ENCODE data around the gene IQGAP1.
"Not testable (repeated sequence)": the region's sequence is repeated elsewhere in the genome, so short reads cannot be mapped to it uniquely, and the experiment has no call there.

IQGAP1 gene

DNA sequence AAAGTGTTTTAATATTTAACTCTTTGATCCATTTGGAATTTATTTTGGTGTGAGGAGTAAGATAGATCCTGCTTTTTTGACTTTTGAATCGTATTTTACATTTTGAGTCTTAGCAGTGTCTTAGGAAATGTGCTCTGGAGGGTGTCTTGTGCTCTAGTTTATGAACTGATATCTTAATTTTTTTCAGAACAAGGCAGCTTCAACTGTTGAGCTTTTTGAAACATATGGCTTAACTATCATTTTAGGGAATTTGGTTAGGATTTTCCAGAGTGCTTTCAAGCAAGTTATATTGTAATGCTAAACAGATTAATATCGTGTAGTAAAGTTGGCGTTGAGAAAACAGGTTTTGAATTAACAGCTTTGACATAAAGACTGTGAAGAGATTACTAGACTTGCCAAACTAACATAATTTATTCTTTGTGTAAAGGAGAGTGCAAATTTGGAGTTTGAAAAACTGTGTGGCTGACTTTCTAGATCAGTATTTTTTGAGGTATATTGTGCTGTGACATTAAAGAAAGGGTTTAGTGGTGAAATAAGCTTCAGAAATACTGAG is 17.1 kb downstream of the IQGAP1 start:
- TF ChIP-seq, protein P1, sequence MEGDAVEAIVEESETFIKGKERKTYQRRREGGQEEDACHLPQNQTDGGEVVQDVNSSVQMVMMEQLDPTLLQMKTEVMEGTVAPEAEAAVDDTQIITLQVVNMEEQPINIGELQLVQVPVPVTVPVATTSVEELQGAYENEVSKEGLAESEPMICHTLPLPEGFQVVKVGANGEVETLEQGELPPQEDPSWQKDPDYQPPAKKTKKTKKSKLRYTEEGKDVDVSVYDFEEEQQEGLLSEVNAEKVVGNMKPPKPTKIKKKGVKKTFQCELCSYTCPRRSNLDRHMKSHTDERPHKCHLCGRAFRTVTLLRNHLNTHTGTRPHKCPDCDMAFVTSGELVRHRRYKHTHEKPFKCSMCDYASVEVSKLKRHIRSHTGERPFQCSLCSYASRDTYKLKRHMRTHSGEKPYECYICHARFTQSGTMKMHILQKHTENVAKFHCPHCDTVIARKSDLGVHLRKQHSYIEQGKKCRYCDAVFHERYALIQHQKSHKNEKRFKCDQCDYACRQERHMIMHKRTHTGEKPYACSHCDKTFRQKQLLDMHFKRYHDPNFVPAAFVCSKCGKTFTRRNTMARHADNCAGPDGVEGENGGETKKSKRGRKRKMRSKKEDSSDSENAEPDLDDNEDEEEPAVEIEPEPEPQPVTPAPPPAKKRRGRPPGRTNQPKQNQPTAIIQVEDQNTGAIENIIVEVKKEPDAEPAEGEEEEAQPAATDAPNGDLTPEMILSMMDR (IDR thresholded peaks at IDR 0.05): no peak
- peak overlapping the region; percentile 11 for H3K27ac ChIP-seq
- no peaks in the 10 kb centered on the region for H3K9me3 ChIP-seq
- no peaks in the 10 kb centered on the region for H3K27me3 ChIP-seq
- peaks cover 4% of the 10 kb centered on the region for H3K36me3 ChIP-seq
- H3K4me1 ChIP-seq (ENCODE audit: control insufficient read depth in 1 of 2, insufficient read depth in 1 of 2, low read depth in 1 of 2, low read length in 1 of 2): peaks cover 65 to 66% of the 10 kb centered on the region in 2 experiments
- H3K4me3 ChIP-seq (ENCODE audit: low read depth in 1 of 2, low read length in 1 of 2): no peak overlapping the region

DNA sequence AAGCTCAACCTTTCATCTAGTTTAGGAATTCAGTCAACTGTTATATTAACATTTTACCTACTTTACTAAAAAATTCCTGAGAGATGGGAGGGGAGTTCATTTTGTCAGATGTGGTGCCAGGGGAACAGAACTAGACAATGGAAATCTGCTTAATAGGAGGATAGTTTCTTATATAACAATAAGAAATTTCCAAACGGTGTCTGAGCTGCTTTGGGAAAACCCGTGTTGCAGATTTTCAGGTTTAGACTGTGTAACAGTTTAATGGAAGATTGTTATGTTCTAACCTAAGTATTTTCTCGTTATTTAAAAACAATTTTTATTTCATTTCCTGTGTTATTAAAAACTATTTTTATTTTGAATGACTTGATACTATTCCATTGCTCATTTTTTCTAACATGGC is 19.3 kb downstream of the IQGAP1 start:
- H3K4me1 ChIP-seq (ENCODE audit: control insufficient read depth in 1 of 2, insufficient read depth in 1 of 2, low read depth in 1 of 2, low read length in 1 of 2): peaks cover 58 to 59% of the 10 kb centered on the region in 2 experiments

DNA sequence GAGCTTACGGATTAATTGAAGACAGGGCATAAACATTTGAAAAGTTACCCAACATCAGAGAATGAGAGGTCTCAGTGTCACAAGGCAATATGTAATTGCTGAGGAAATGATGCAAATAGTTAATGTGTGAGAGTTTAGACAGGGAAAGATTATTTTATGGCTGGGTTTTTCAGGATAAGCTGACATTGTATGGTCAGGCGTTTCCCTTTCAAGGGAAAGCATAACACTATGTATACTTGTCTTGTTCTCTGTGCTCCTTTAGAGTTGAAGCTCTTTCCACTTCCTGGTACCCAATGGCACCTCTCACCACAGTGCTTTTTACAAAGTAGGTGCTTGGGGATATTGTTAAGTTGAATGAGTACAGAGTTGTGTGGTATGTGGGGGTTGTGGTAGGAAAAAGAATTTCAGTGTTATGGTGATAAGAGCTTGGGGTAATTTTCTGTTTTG is 19.9 kb downstream of the IQGAP1 start:
- TF ChIP-seq, protein P1 (IDR thresholded peaks at IDR 0.05): no peak
- Histone ChIP-seq H3K9me3 (no peaks in the 10 kb centered on the region), H3K4me3 (ENCODE audit: low read depth in 1 of 2, low read length in 1 of 2) (no peak overlapping the region), H3K27ac (peak overlapping the region; percentile 33), H3K27me3 (no peaks in the 10 kb centered on the region), H3K36me3 (peaks cover 4% of the 10 kb centered on the region), H3K4me1 (ENCODE audit: control insufficient read depth in 1 of 2, insufficient read depth in 1 of 2, low read depth in 1 of 2, low read length in 1 of 2) (peaks cover 58 to 59% of the 10 kb centered on the region in 2 experiments)

More for the DNA sequence above, 19.3 kb downstream of the IQGAP1 start:
- Histone ChIP-seq H3K27me3 (no peaks in the 10 kb centered on the region), H3K4me3 (ENCODE audit: low read depth in 1 of 2, low read length in 1 of 2) (no peak overlapping the region), H3K27ac (peak overlapping the region; percentile 33), H3K36me3 (peaks cover 4% of the 10 kb centered on the region), H3K9me3 (no peaks in the 10 kb centered on the region)
- TF ChIP-seq, protein P1 (IDR thresholded peaks at IDR 0.05): no peak

DNA sequence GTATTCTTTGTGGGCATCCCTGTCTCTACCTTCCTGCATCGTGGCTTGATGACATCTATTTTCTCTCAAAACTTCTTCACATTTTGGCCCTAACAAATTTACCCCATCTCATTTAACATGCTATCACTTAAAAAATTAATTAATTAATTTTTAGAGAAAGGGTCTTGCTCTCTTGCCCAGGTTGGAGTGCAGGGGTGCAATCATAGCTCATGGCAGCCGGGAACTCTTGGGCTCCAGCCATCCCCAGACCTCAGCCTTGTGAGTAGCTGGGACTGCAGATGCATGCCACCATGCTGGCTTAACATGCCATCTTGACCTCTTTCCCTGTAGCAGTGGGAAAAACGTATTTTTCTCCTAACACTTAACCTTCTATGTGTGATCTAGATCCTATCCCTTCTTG is 20.6 kb downstream of the IQGAP1 start:
- Histone ChIP-seq H3K27ac (peak overlapping the region; percentile 33), H3K9me3 (no peaks in the 10 kb centered on the region), H3K27me3 (no peaks in the 10 kb centered on the region), H3K4me3 (ENCODE audit: low read depth in 1 of 2, low read length in 1 of 2) (no peak overlapping the region), H3K4me1 (ENCODE audit: control insufficient read depth in 1 of 2, insufficient read depth in 1 of 2, low read depth in 1 of 2, low read length in 1 of 2) (peaks cover 58 to 59% of the 10 kb centered on the region in 2 experiments), H3K36me3 (peaks cover 4% of the 10 kb centered on the region)
- TF ChIP-seq, protein P1 (IDR thresholded peaks at IDR 0.05): no peak

DNA sequence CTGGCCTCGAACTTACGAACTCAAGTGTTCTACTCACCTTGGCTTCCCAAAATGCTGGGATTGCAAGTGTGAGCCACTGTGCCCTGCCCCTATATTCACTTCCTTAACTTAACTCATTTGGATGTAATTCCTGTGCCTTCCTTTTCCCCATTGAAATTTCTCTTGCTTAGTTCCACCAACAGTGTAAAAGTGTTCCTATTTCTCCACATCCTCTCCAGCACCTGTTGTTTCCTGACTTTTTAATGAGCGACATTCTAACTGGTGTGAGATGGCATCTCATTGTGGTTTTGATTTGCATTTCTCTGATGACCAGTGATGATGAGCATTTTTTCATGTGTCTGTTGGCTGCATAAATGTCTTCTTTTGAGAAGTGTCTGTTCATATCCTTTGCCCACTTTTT is 21.5 kb downstream of the IQGAP1 start:
- H3K27ac ChIP-seq: peak overlapping the region; percentile 38
- peaks cover 62% of the 10 kb centered on the region in 2 experiments for H3K4me1 ChIP-seq (ENCODE audit: control insufficient read depth in 1 of 2, insufficient read depth in 1 of 2, low read depth in 1 of 2, low read length in 1 of 2)
- H3K27me3 ChIP-seq; H3K9me3 ChIP-seq; H3K4me3 ChIP-seq (ENCODE audit: low read depth in 1 of 2, low read length in 1 of 2); H3K36me3 ChIP-seq: not testable (repeated sequence)

DNA sequence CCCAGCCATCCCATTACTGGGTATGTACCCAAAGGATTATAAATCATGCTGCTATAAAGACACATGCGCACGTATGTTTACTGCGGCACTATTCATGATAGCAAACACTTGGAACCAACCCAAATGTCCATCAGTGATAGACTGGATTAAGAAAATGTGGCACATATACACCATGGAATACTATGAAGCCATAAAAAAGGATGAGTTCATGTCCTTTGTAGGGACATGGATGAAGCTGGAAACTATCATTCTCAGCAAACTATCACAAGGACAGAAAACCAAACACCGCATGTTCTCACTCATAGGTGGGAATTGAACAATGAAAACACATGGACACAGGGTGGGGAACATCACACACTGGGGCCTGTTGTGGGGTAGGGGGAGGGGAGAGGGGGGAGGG is 22.3 kb downstream of the IQGAP1 start:
- H3K27me3 ChIP-seq; H3K4me3 ChIP-seq (ENCODE audit: low read depth in 1 of 2, low read length in 1 of 2); H3K36me3 ChIP-seq; H3K9me3 ChIP-seq: not testable (repeated sequence)
- Histone ChIP-seq H3K27ac (peak overlapping the region; percentile 38), H3K4me1 (ENCODE audit: control insufficient read depth in 1 of 2, insufficient read depth in 1 of 2, low read depth in 1 of 2, low read length in 1 of 2) (peaks cover 68 to 69% of the 10 kb centered on the region in 2 experiments)

Measured in neutrophil (primary cell).